ENCODE results near the gene AIFM2. TPM values are rescaled to one million over a fixed set of nuclear protein-coding genes. Genes with fewer than 3 reads are reported as not detected.
A peak's percentile ranks its signal among the peaks of the same experiment; 100 is the strongest.

The AIFM2 gene
- total and polyA plus RNA-seq, 7 experiments from 2014 or later: 0.91 to 5.5 (median 3.2) TPM

DNA sequence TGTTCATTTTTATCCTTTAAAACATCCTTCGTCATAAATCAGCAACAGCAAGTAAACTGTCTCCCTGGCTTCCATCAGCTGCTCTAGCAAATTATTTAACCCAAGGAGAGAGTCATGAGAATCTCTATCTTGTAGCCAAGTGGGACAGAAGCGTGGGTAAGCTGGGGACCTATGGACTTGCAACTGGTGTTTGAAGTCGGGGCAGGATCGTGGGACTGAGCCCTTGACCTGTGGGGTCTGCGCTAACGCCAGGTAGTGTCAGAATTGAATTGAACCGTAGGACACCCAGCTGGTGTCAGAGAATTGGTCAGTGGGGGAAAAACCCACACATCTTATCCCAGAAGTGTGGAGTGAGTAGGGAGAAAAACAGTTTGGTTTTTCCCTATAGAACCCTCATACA, 13.4 kb downstream of the AIFM2 start:
- H3K27me3 Mint-ChIP-seq: no peaks in the 10 kb centered on the region
- DNase-seq: no peak
- peaks cover 0 to 11% (median 0%) of the 10 kb centered on the region in 3 experiments for H3K36me3 ChIP-seq (ENCODE audit: control insufficient read depth in 2 of 3, insufficient read depth in 3 of 3, low read length in 3 of 3)
- H3K27me3 ChIP-seq (ENCODE audit: control insufficient read depth in 2 of 2, insufficient read depth in 2 of 2, low read length in 2 of 2): no peaks in the 10 kb centered on the region
- POLR2A ChIA-PET: no interaction called here
- peaks cover 0 to 6% of the 10 kb centered on the region in 2 donors for H3K4me1 ChIP-seq (ENCODE audit: control insufficient read depth in 2 of 2, insufficient read depth in 2 of 2, low read length in 2 of 2)
- H3K4me3 Mint-ChIP-seq: no peak overlapping the region
- no peak overlapping the region for H3K4me3 ChIP-seq (ENCODE audit: low read length)
- no peak overlapping the region for H3K27ac Mint-ChIP-seq
- intact Hi-C loops (cut with micrococcal nuclease): no loop called here
- H3K9me3 Mint-ChIP-seq: no peaks in the 10 kb centered on the region
- peaks cover 2 to 8% (median 5%) of the 10 kb centered on the region in 7 donors for H3K4me1 Mint-ChIP-seq
- no peaks in the 10 kb centered on the region for H3K9me3 ChIP-seq (ENCODE audit: control insufficient read depth in 2 of 3, low read length in 3 of 3)
- H3K36me3 Mint-ChIP-seq: peaks cover 0 to 17% (median 0%) of the 10 kb centered on the region in 5 donors
- no peak for ATAC-seq
- CTCF ChIA-PET: interaction anchor here (0.8 to 6.2 kb wide), 4 partner anchors 26 to 246 kb away, joined by 3 to 49 read pairs (median 22); partner anchors contain the start of gene TYSND1
- H3K27ac ChIP-seq (ENCODE audit: low read depth, low read length): no peak overlapping the region

GRCh38 chr10:70118196-70118595, 14.4 kb downstream of the AIFM2 start:
- peaks cover 2 to 8% (median 5%) of the 10 kb centered on the region in 7 donors for H3K4me1 Mint-ChIP-seq
- ChIA-PET CTCF (interaction anchor here (0.7 to 6.2 kb wide), 4 partner anchors 22 to 247 kb away, joined by 3 to 49 read pairs (median 22); partner anchors contain the start of gene TYSND1), POLR2A (interaction anchor here (0.8 kb wide), 1 partner anchor 10 kb away, joined by 3 read pairs; no protein-coding TSS in a partner anchor)
- Histone ChIP-seq H3K4me3 (ENCODE audit: low read length) (no peak overlapping the region), H3K36me3 (ENCODE audit: control insufficient read depth in 2 of 3, insufficient read depth in 3 of 3, low read length in 3 of 3) (peaks cover 0 to 19% (median 0%) of the 10 kb centered on the region in 3 experiments), H3K9me3 (ENCODE audit: control insufficient read depth in 2 of 3, low read length in 3 of 3) (no peaks in the 10 kb centered on the region), H3K4me1 (ENCODE audit: control insufficient read depth in 2 of 2, insufficient read depth in 2 of 2, low read length in 2 of 2) (peaks cover 0 to 6% of the 10 kb centered on the region in 2 donors), H3K27ac (ENCODE audit: low read depth, low read length) (no peak overlapping the region), H3K27me3 (ENCODE audit: control insufficient read depth in 2 of 2, insufficient read depth in 2 of 2, low read length in 2 of 2) (no peaks in the 10 kb centered on the region)
- intact Hi-C loops (cut with micrococcal nuclease): no loop called here
- no peaks in the 10 kb centered on the region for H3K9me3 Mint-ChIP-seq
- H3K27ac Mint-ChIP-seq: no peak overlapping the region
- no peaks in the 10 kb centered on the region for H3K27me3 Mint-ChIP-seq
- H3K4me3 Mint-ChIP-seq: no peak overlapping the region
- ATAC-seq (no peak), DNase-seq (no peak)
- peaks cover 0 to 25% (median 5%) of the 10 kb centered on the region in 5 donors for H3K36me3 Mint-ChIP-seq

DNA sequence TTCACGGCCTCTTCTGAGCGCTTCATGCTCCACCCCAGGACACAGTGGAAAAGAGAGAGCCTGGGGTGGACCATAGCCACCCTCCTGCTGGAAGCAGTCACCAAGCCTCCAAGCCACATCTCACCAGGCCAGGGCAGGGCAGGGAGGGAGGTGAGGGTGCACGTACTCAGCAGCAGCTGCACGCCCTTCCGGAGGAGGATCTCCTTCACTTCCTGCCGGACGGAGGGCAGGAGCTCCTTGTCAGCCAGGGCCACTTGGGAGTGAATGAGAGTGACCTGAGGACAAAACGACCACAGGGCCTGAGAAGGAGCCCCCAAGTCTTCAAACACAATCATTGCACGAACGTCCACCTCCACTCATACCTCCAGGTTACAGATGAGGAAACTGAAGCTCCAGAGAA, 15.0 kb downstream of the AIFM2 start:
- Mint-ChIP-seq H3K4me3 (no peak overlapping the region), H3K27ac (no peak overlapping the region), H3K9me3 (no peaks in the 10 kb centered on the region), H3K4me1 (peaks cover 2 to 8% (median 5%) of the 10 kb centered on the region in 7 donors), H3K27me3 (no peaks in the 10 kb centered on the region), H3K36me3 (peaks cover 0 to 29% (median 5%) of the 10 kb centered on the region in 5 donors)
- ATAC-seq (no peak), DNase-seq (no peak)
- Histone ChIP-seq H3K9me3 (ENCODE audit: control insufficient read depth in 2 of 3, low read length in 3 of 3) (no peaks in the 10 kb centered on the region), H3K27me3 (ENCODE audit: control insufficient read depth in 2 of 2, insufficient read depth in 2 of 2, low read length in 2 of 2) (no peaks in the 10 kb centered on the region), H3K27ac (ENCODE audit: low read depth, low read length) (no peak overlapping the region), H3K4me3 (ENCODE audit: low read length) (no peak overlapping the region), H3K36me3 (ENCODE audit: control insufficient read depth in 2 of 3, insufficient read depth in 3 of 3, low read length in 3 of 3) (peaks cover 0 to 24% (median 4%) of the 10 kb centered on the region in 3 experiments), H3K4me1 (ENCODE audit: control insufficient read depth in 2 of 2, insufficient read depth in 2 of 2, low read length in 2 of 2) (peaks cover 0 to 6% of the 10 kb centered on the region in 2 donors)
- ChIA-PET POLR2A (interaction anchor here (0.6 to 0.8 kb wide), 2 partner anchors 10 to 50 kb away, joined by 3 read pairs; no protein-coding TSS in a partner anchor), CTCF (interaction anchor here (0.7 to 6.2 kb wide), 4 partner anchors 22 to 82 kb away, joined by 3 to 49 read pairs (median 26); partner anchors contain the start of gene TYSND1)
- intact Hi-C loops (cut with micrococcal nuclease): no loop called here

GRCh38 chr10:70115948-70116682, 16.5 kb downstream of the AIFM2 start:
- H3K9me3 Mint-ChIP-seq: no peaks in the 10 kb centered on the region
- CTCF ChIA-PET: interaction anchor here (0.7 to 6.2 kb wide), 12 partner anchors 11 to 248 kb away, joined by 3 to 49 read pairs (median 6); partner anchors contain the start of genes PPA1 and TYSND1
- Histone ChIP-seq H3K27me3 (ENCODE audit: control insufficient read depth in 2 of 2, insufficient read depth in 2 of 2, low read length in 2 of 2) (no peaks in the 10 kb centered on the region), H3K27ac (ENCODE audit: low read depth, low read length) (no peak overlapping the region), H3K4me3 (ENCODE audit: low read length) (no peak overlapping the region), H3K4me1 (ENCODE audit: control insufficient read depth in 2 of 2, insufficient read depth in 2 of 2, low read length in 2 of 2) (peaks cover 0 to 6% of the 10 kb centered on the region in 2 donors), H3K9me3 (ENCODE audit: control insufficient read depth in 2 of 3, low read length in 3 of 3) (no peaks in the 10 kb centered on the region), H3K36me3 (ENCODE audit: control insufficient read depth in 2 of 3, insufficient read depth in 3 of 3, low read length in 3 of 3) (peaks cover 0 to 36% (median 4%) of the 10 kb centered on the region in 3 experiments)
- no peak overlapping the region for H3K27ac Mint-ChIP-seq
- H3K4me3 Mint-ChIP-seq: no peak overlapping the region
- peaks cover 0 to 37% (median 5%) of the 10 kb centered on the region in 5 donors for H3K36me3 Mint-ChIP-seq
- H3K4me1 Mint-ChIP-seq: peaks cover 4 to 10% (median 5%) of the 10 kb centered on the region in 7 donors
- POLR2A ChIA-PET: interaction anchor here (0.9 to 3.0 kb wide), 5 partner anchors 18 to 54 kb away, joined by 3 to 18 read pairs (median 4); partner anchors contain the start of genes SAR1A and TYSND1
- ATAC-seq (peak; percentile 82), DNase-seq (peak; percentile 23 to 66 (median 54))
- H3K27me3 Mint-ChIP-seq: no peaks in the 10 kb centered on the region
- intact Hi-C loops (cut with micrococcal nuclease): loop anchor here (1.0 kb wide), 3 partner anchors 30 to 83 kb away; partner anchors contain the start of gene TYSND1 (in 2 of the 2)

DNA sequence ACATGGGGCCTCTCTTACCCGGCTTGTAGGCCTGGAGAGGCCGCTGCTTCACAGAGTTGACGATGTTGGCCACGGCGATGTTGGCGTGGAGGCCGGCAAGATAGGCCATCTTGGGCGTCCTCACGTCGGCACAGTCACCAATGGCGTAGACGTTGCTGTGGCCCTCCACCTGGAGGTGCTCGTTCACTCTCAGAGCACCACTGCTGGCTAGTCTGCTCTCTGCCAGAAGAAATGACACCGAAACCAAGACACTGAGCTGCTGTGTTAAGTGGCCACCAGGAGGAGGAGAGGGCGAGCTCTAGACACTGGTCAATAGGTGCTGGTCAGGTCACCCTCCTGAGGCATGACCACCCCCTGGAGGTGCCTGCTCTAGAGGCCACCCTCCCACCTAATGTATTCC, 17.7 kb downstream of the AIFM2 start:
- no peak for DNase-seq
- H3K4me1 ChIP-seq (ENCODE audit: control insufficient read depth in 2 of 2, insufficient read depth in 2 of 2, low read length in 2 of 2): peaks cover 0 to 6% of the 10 kb centered on the region in 2 donors
- no peak overlapping the region for H3K4me3 ChIP-seq (ENCODE audit: low read length)
- H3K27ac ChIP-seq (ENCODE audit: low read depth, low read length): no peak overlapping the region
- H3K9me3 ChIP-seq (ENCODE audit: control insufficient read depth in 2 of 3, low read length in 3 of 3): no peaks in the 10 kb centered on the region
- Mint-ChIP-seq H3K36me3 (peaks cover 0 to 37% (median 5%) of the 10 kb centered on the region in 5 donors), H3K4me3 (no peak overlapping the region), H3K27ac (no peak overlapping the region), H3K4me1 (peaks cover 4 to 10% (median 5%) of the 10 kb centered on the region in 7 donors), H3K27me3 (no peaks in the 10 kb centered on the region), H3K9me3 (no peaks in the 10 kb centered on the region)
- intact Hi-C loops (cut with micrococcal nuclease): no loop called here
- ChIA-PET POLR2A (interaction anchor here (0.9 to 3.0 kb wide), 2 partner anchors 23 to 31 kb away, joined by 3 to 18 read pairs; partner anchors contain the start of gene TYSND1), CTCF (interaction anchor here (0.9 to 6.2 kb wide), 7 partner anchors 21 to 249 kb away, joined by 3 to 49 read pairs (median 11); partner anchors contain the start of gene TYSND1)
- no peak for ATAC-seq
- peaks cover 0 to 34% (median 4%) of the 10 kb centered on the region in 3 experiments for H3K36me3 ChIP-seq (ENCODE audit: control insufficient read depth in 2 of 3, insufficient read depth in 3 of 3, low read length in 3 of 3)
- H3K27me3 ChIP-seq (ENCODE audit: control insufficient read depth in 2 of 2, insufficient read depth in 2 of 2, low read length in 2 of 2): no peaks in the 10 kb centered on the region

DNA sequence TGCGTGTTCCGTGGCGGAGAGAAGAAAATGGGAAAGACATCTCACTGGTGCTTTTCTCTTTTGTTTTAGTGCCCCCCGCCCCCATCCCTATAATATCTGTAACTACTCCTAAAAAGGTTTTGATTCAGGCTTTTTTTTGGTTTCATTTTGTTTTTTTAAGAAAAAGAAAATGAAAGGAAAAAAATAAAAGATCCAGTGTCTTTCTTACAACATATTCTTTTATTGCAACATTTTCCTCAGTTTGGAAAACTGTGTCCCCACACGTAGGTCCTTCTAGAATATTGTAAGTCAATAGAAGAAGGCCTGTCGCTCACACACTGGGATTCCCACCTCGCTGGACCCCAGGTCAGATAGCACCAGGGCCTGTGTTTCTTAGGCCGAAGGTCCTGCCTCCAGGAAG, 20.6 kb downstream of the AIFM2 start:
- Mint-ChIP-seq H3K9me3 (no peaks in the 10 kb centered on the region), H3K36me3 (peaks cover 0 to 37% (median 5%) of the 10 kb centered on the region in 5 donors), H3K27ac (no peak overlapping the region), H3K4me3 (no peak overlapping the region), H3K27me3 (no peaks in the 10 kb centered on the region), H3K4me1 (peaks cover 4 to 10% (median 5%) of the 10 kb centered on the region in 7 donors)
- no peaks in the 10 kb centered on the region for H3K9me3 ChIP-seq (ENCODE audit: control insufficient read depth in 2 of 3, low read length in 3 of 3)
- no peak for DNase-seq
- ATAC-seq: no peak
- no peak overlapping the region for H3K27ac ChIP-seq (ENCODE audit: low read depth, low read length)
- POLR2A ChIA-PET: no interaction called here
- peaks cover 0 to 53% (median 4%) of the 10 kb centered on the region in 3 experiments for H3K36me3 ChIP-seq (ENCODE audit: control insufficient read depth in 2 of 3, insufficient read depth in 3 of 3, low read length in 3 of 3)
- peaks cover 0 to 6% of the 10 kb centered on the region in 2 donors for H3K4me1 ChIP-seq (ENCODE audit: control insufficient read depth in 2 of 2, insufficient read depth in 2 of 2, low read length in 2 of 2)
- CTCF ChIA-PET: no interaction called here
- intact Hi-C loops (cut with micrococcal nuclease): no loop called here
- H3K4me3 ChIP-seq (ENCODE audit: low read length): no peak overlapping the region
- H3K27me3 ChIP-seq (ENCODE audit: control insufficient read depth in 2 of 2, insufficient read depth in 2 of 2, low read length in 2 of 2): no peaks in the 10 kb centered on the region

Data from naive thymus-derived CD4-positive, alpha-beta T cell (primary cell).